ENCODE measurements around the gene R3HDM4.

GRCh38 chr19:881385-882071 lies 31.5 kb downstream of the R3HDM4 start:
- no peak for TF ChIP-seq POLR2AphosphoS5 (IDR thresholded peaks at IDR 0.05; ENCODE audit: low read depth, low read length)
- TF ChIP-seq, protein P1, sequence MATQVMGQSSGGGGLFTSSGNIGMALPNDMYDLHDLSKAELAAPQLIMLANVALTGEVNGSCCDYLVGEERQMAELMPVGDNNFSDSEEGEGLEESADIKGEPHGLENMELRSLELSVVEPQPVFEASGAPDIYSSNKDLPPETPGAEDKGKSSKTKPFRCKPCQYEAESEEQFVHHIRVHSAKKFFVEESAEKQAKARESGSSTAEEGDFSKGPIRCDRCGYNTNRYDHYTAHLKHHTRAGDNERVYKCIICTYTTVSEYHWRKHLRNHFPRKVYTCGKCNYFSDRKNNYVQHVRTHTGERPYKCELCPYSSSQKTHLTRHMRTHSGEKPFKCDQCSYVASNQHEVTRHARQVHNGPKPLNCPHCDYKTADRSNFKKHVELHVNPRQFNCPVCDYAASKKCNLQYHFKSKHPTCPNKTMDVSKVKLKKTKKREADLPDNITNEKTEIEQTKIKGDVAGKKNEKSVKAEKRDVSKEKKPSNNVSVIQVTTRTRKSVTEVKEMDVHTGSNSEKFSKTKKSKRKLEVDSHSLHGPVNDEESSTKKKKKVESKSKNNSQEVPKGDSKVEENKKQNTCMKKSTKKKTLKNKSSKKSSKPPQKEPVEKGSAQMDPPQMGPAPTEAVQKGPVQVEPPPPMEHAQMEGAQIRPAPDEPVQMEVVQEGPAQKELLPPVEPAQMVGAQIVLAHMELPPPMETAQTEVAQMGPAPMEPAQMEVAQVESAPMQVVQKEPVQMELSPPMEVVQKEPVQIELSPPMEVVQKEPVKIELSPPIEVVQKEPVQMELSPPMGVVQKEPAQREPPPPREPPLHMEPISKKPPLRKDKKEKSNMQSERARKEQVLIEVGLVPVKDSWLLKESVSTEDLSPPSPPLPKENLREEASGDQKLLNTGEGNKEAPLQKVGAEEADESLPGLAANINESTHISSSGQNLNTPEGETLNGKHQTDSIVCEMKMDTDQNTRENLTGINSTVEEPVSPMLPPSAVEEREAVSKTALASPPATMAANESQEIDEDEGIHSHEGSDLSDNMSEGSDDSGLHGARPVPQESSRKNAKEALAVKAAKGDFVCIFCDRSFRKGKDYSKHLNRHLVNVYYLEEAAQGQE (IDR thresholded peaks at IDR 0.05; ENCODE audit: insufficient read depth in 1 of 2, low read depth in 2 of 2, low read length in 2 of 2): no peak
- TF ChIP-seq SIN3A (IDR thresholded peaks at IDR 0.05; ENCODE audit: borderline replicate concordance, insufficient read depth, low read length): no peak
- no peak for TF ChIP-seq TAF1 (IDR thresholded peaks at IDR 0.05; ENCODE audit: borderline replicate concordance, insufficient read depth, low read length)
- TF ChIP-seq FOXP2 (optimal IDR thresholded peaks at IDR 0.05; ENCODE audit: borderline replicate concordance, extremely low read depth, extremely low read length, insufficient read depth): no peak
